Liver (tissue), 9 donors: ENCODE measurements around the gene SLC9C2. TPM values are rescaled to one million over a fixed set of nuclear protein-coding genes. Genes with fewer than 3 reads are reported as not detected.

Experiments used
- DNase-seq: peaks from one replicate; pipeline ENCODE4 v3.0.0-alpha.2; 2017; ENCODE audit warnings: low spot score
- H3K27ac ChIP-seq, 2 donors: one replicate each; pipeline ENCODE4 v1.7.0; 2013; ENCODE audit warnings: inconsistent platforms in 2 of 2, low read length in 2 of 2, control low read depth in 1 of 2, low read depth in 1 of 2, mild to moderate bottlenecking in 1 of 2
- H3K27me3 ChIP-seq, 4 donors: one replicate each; pipeline versions ENCODE4 v1.6.1 to v1.7.0; 2013; ENCODE audit warnings: low read length in 3 of 4, inconsistent platforms in 1 of 4, mild to moderate bottlenecking in 1 of 4, moderate library complexity in 1 of 4; ENCODE audit not compliant: control insufficient read depth in 4 of 4, insufficient read depth in 4 of 4
- H3K36me3 ChIP-seq, 4 donors: one replicate each; pipeline versions ENCODE4 v1.6.1 to v1.7.0; 2013; ENCODE audit warnings: low read length in 3 of 4, mild to moderate bottlenecking in 3 of 4, low read depth in 1 of 4, moderate library complexity in 1 of 4; ENCODE audit not compliant: control insufficient read depth in 4 of 4, insufficient read depth in 3 of 4
- H3K4me1 ChIP-seq, 4 donors: one replicate each; pipeline versions ENCODE4 v1.6.1 to v1.7.0; 2013; ENCODE audit warnings: low read length in 3 of 4, mild to moderate bottlenecking in 3 of 4, moderate library complexity in 1 of 4; ENCODE audit not compliant: control insufficient read depth in 4 of 4, insufficient read depth in 4 of 4
- H3K4me3 ChIP-seq, 3 donors: one replicate each; pipeline versions ENCODE4 v1.6.1 to v1.7.0; 2013; ENCODE audit warnings: low read length in 3 of 3, control low read depth in 1 of 3, low read depth in 1 of 3, mild to moderate bottlenecking in 1 of 3
- H3K9ac ChIP-seq, 2 donors: one replicate each; pipeline ENCODE4 v1.7.0; 2013; ENCODE audit warnings: low read length in 2 of 2, mild to moderate bottlenecking in 2 of 2, moderate library complexity in 2 of 2, control low read depth in 1 of 2, low read depth in 1 of 2
- H3K9me3 ChIP-seq, 4 donors: one replicate each; pipeline versions ENCODE4 v1.6.1 to v1.7.0; 2013; ENCODE audit warnings: low read length in 3 of 4; ENCODE audit not compliant: control insufficient read depth in 4 of 4
- ATF3 ChIP-seq: IDR thresholded peaks from 2 replicates; pipeline ENCODE4 v1.6.1; 2016; ENCODE audit warnings: antibody characterized with exemption
- CTCF ChIP-seq: fragments of 150-350 bp; IDR thresholded peaks from 2 replicates; pipeline ENCODE4 v1.5.1; 2017; ENCODE audit warnings: improper control_type of control experiment, low read depth, low read length; ENCODE audit not compliant: missing input control
- EGR1 ChIP-seq, 2 donors: IDR thresholded peaks; 2 replicates each; pipeline ENCODE4 v1.6.1; 2016 to 2018; ENCODE audit warnings: antibody characterized with exemption in 2 of 2, low read depth in 2 of 2
- FOXA1 ChIP-seq: IDR thresholded peaks from 2 replicates; pipeline ENCODE4 v1.6.1; 2016; ENCODE audit warnings: antibody characterized with exemption
- FOXA2 ChIP-seq: IDR thresholded peaks from 2 replicates; pipeline ENCODE4 v1.6.1; 2016; ENCODE audit warnings: antibody characterized with exemption
- GABPA ChIP-seq, 2 donors: IDR thresholded peaks in 1 of 2; conservative IDR thresholded peaks in 1 of 2; 2 replicates each; pipeline ENCODE4 v1.6.1; 2016; ENCODE audit warnings: antibody characterized with exemption in 2 of 2, mild to moderate bottlenecking in 1 of 2, moderate library complexity in 1 of 2
- HNF4A ChIP-seq, 2 donors: conservative IDR thresholded peaks; 2 replicates each; pipeline ENCODE4 v1.6.1; 2016; ENCODE audit warnings: antibody characterized with exemption in 2 of 2, mild to moderate bottlenecking in 2 of 2
- HNF4G ChIP-seq: IDR thresholded peaks from 2 replicates; pipeline ENCODE4 v1.6.1; 2016; ENCODE audit warnings: antibody characterized with exemption
- JUND ChIP-seq, 2 donors: IDR thresholded peaks; 2 replicates each; pipeline ENCODE4 v1.6.1; 2016; ENCODE audit warnings: antibody characterized with exemption in 2 of 2
- MAX ChIP-seq: IDR thresholded peaks from 2 replicates; pipeline ENCODE4 v1.6.1; 2016; ENCODE audit warnings: antibody characterized with exemption
- NR2F2 ChIP-seq: IDR thresholded peaks from 2 replicates; pipeline ENCODE4 v1.6.1; 2016; ENCODE audit warnings: antibody characterized with exemption
- RAD21 ChIP-seq, 2 donors: IDR thresholded peaks; 2 replicates each; pipeline ENCODE4 v1.6.1; 2016; ENCODE audit warnings: antibody characterized with exemption in 2 of 2, mild to moderate bottlenecking in 2 of 2
- REST ChIP-seq: IDR thresholded peaks from 2 replicates; pipeline ENCODE4 v1.6.1; 2016; ENCODE audit warnings: antibody characterized with exemption, mild to moderate bottlenecking
- RXRA ChIP-seq, 2 donors: IDR thresholded peaks; 2 replicates each; pipeline ENCODE4 v1.6.1; 2017 to 2018; ENCODE audit warnings: antibody characterized with exemption in 2 of 2, mild to moderate bottlenecking in 1 of 2
- SP1 ChIP-seq: IDR thresholded peaks from 2 replicates; pipeline ENCODE4 v1.6.1; 2018; ENCODE audit warnings: antibody characterized with exemption, mild to moderate bottlenecking
- TAF1 ChIP-seq: conservative IDR thresholded peaks from 2 replicates; pipeline ENCODE4 v1.6.1; 2016; ENCODE audit warnings: antibody characterized with exemption, mild to moderate bottlenecking
- YY1 ChIP-seq: IDR thresholded peaks from 2 replicates; pipeline ENCODE4 v1.6.1; 2016; ENCODE audit warnings: antibody characterized with exemption, mild to moderate bottlenecking
- ZBTB33 ChIP-seq: IDR thresholded peaks from 2 replicates; pipeline ENCODE4 v1.6.1; 2016; ENCODE audit warnings: antibody characterized with exemption
- WGBS: extraction: QIAGEN DNeasy Blood & Tissue Kit; methylation state at CpG from one replicate; pipeline ENCODE4 v1.1.7; 2013; 5-methylcytosine and 5-hydroxymethylcytosine counted together
- polyA plus RNA-seq, 2 donors: library from polyadenylated mRNA; stranded (reverse) in 1 of 2; unstranded in 1 of 2; fragments of 200-250 nt in 1 of 2; fragments of >200 nt in 1 of 2; fragmentation: Nextera tagmentation in 1 of 2; extraction: Ambion mirVana in 1 of 2; gene quantifications; one replicate each; pipeline versions ENCODE4 v1.2.1 to v1.2.3, GENCODE V29; 2013 to 2015
- total RNA-seq, 2 donors: library from RNA; depleted of rRNA; stranded (reverse); fragments of >200 nt; gene quantifications; one replicate each; pipeline ENCODE4 v1.2.3, GENCODE V29; 2014
- donor health status: healthy.
- donor health status: healthy.
- donor health status: healthy.
- donor health status: healthy.
- donor health status: healthy.

SLC9C2 gene
- total and polyA plus RNA-seq, 4 donors, result not detected

GRCh38 chr1:173508541-173508940 is 94.3 kb downstream of the SLC9C2 start:
- Histone ChIP-seq H3K36me3 (no peaks in the 10 kb centered on the region), H3K4me1 (peaks cover 0 to 12% (median 8%) of the 10 kb centered on the region in 4 donors), H3K27me3 (no peaks in the 10 kb centered on the region), H3K9ac (no peak overlapping the region), H3K27ac (no peak overlapping the region), H3K4me3 (no peak overlapping the region), H3K9me3 (no peaks in the 10 kb centered on the region)
- no peak for DNase-seq
- WGBS, result 94% methylated on average over 2 of the region's 2 CpGs
- no peak for TF ChIP-seq NR2F2
- no peak for TF ChIP-seq GABPA (IDR thresholded peaks at IDR 0.05 in 1 of 2, conservative IDR thresholded peaks at IDR 0.05 in 1 of 2)
- no peak for TF ChIP-seq ATF3
- TF ChIP-seq RXRA (IDR thresholded peaks at IDR 0.05), result no peak
- TF ChIP-seq HNF4G, result no peak
- no peak for TF ChIP-seq ZBTB33
- no peak for TF ChIP-seq MAX
- no peak for TF ChIP-seq RAD21 (IDR thresholded peaks at IDR 0.05)
- no peak for TF ChIP-seq EGR1 (IDR thresholded peaks at IDR 0.05; ENCODE audit: low read depth in 2 of 2)
- no peak for TF ChIP-seq YY1
- TF ChIP-seq FOXA2, result no peak
- no peak for TF ChIP-seq HNF4A (conservative IDR thresholded peaks at IDR 0.05)
- no peak for TF ChIP-seq FOXA1
- TF ChIP-seq REST, result no peak
- no peak for TF ChIP-seq TAF1
- TF ChIP-seq SP1, result no peak
- no peak for TF ChIP-seq JUND (IDR thresholded peaks at IDR 0.05)
- TF ChIP-seq CTCF, result no peak
